H1 (cell line): ENCODE results near the gene DIAPH1. TPM values are rescaled to one million over a fixed set of nuclear protein-coding genes. Genes with fewer than 3 reads are reported as not detected.

Experiments used
- CTCF ChIA-PET: fragments of 300-600 bp; sonication (Branson Sonifier 250); formaldehyde crosslinking; loops from one replicate; lab custom pipeline; 2021; ENCODE audit not compliant: partially characterized antibody; lab: Charles Lee
- POLR2A ChIA-PET: fragments of 300-600 bp; sonication (Branson Sonifier 250); formaldehyde crosslinking; loops from one replicate; lab custom pipeline; 2021; ENCODE audit warnings: inconsistent platforms; ENCODE audit not compliant: partially characterized antibody; lab: Charles Lee
- DNase-seq, 2 experiments: peaks; one replicate each; pipeline versions ENCODE4 v3.0.0 to v3.0.0-alpha.2; 2010 to 2022; ENCODE audit warnings: low spot score in 2 of 2, low read depth in 1 of 2, mixed read lengths in 1 of 2
- FAIRE-seq: peaks from 2 replicates; lab custom pipeline; 2011; peaks lifted over from hg19 to GRCh38; lab: Jason Lieb, UNC
- H2AFZ ChIP-seq: 2 replicates; pipeline ENCODE4 v1.8.1; 2012; ENCODE audit warnings: low read length, inconsistent platforms
- H2AK5ac ChIP-seq: 2 replicates; pipeline ENCODE4 v1.6.1; 2013; ENCODE audit warnings: low read depth, low read length
- H2BK120ac ChIP-seq: replicated peaks from 2 replicates; pipeline ENCODE3; 2013; ENCODE audit warnings: low read depth, low read length, inconsistent platforms
- H2BK12ac ChIP-seq: 2 replicates; pipeline ENCODE4 v1.6.1; 2013; ENCODE audit warnings: low read depth, low read length
- H2BK15ac ChIP-seq: 2 replicates; pipeline ENCODE4 v1.6.1; 2013; ENCODE audit warnings: low read length
- H2BK20ac ChIP-seq: 2 replicates; pipeline ENCODE4 v1.6.1; 2013; ENCODE audit warnings: low read length
- H2BK5ac ChIP-seq: 2 replicates; pipeline ENCODE4 v1.6.1; 2013; ENCODE audit warnings: low read depth, low read length
- H3K14ac ChIP-seq: 2 replicates; pipeline ENCODE4 v1.6.1; 2013; ENCODE audit warnings: inconsistent platforms; ENCODE audit not compliant: insufficient read length
- H3K18ac ChIP-seq: 2 replicates; pipeline ENCODE4 v1.6.1; 2013; ENCODE audit warnings: low read length; ENCODE audit errors: extremely low read depth
- H3K23ac ChIP-seq: 2 replicates; pipeline ENCODE4 v1.6.1; 2013; ENCODE audit warnings: inconsistent platforms; ENCODE audit not compliant: insufficient read length
- H3K23me2 ChIP-seq: 2 replicates; pipeline ENCODE4 v1.6.1; 2013; ENCODE audit warnings: low read depth, low read length
- H3K27ac ChIP-seq: 2 replicates; pipeline ENCODE4 v1.6.1; 2011; ENCODE audit warnings: low read depth, low read length, inconsistent platforms
- H3K27me3 ChIP-seq, 4 experiments: replicated peaks in 1 of 4; 1 replicate in 1 of 4; 2 replicates in 3 of 4; pipeline versions ENCODE4 v1.6.1 to v1.8.1; 2011 to 2013; ENCODE audit warnings: low read length in 3 of 4, mild to moderate bottlenecking in 3 of 4, inconsistent platforms in 2 of 4, mixed read lengths in 2 of 4, moderate library complexity in 1 of 4; ENCODE audit not compliant: control insufficient read depth in 3 of 4, insufficient read depth in 3 of 4; ENCODE audit errors: extremely low read depth in 1 of 4
- H3K36me3 ChIP-seq, 4 experiments: 2 replicates each; pipeline versions ENCODE4 v1.6.1 to v1.8.1; 2011 to 2013; ENCODE audit warnings: mild to moderate bottlenecking in 4 of 4, low read length in 3 of 4, moderate library complexity in 2 of 4, control low read depth in 1 of 4, inconsistent platforms in 1 of 4; ENCODE audit not compliant: insufficient read depth in 4 of 4, control insufficient read depth in 2 of 4
- H3K4ac ChIP-seq: replicated peaks from 2 replicates; pipeline ENCODE3; 2013; ENCODE audit warnings: low read length, low read depth, mixed read lengths, inconsistent platforms; ENCODE audit not compliant: insufficient read length
- H3K4me1 ChIP-seq, 4 experiments: replicated peaks in 1 of 4; 1 replicate in 1 of 4; 2 replicates in 3 of 4; pipeline versions ENCODE4 v1.6.1 to v1.8.1; 2011 to 2013; ENCODE audit warnings: low read length in 3 of 4, inconsistent platforms in 2 of 4, mixed read lengths in 1 of 4; ENCODE audit not compliant: insufficient read depth in 4 of 4, control insufficient read depth in 3 of 4
- H3K4me2 ChIP-seq, 2 experiments: 2 replicates each; pipeline versions ENCODE4 v1.6.1 to v1.8.1; 2011 to 2013; ENCODE audit warnings: low read depth in 2 of 2, low read length in 2 of 2, control low read depth in 1 of 2, inconsistent platforms in 1 of 2, mild to moderate bottlenecking in 1 of 2; ENCODE audit not compliant: insufficient read depth in 1 of 2
- H3K4me3 ChIP-seq, 4 experiments: fragments of 200-600, 300-600 bp in 1 of 4; sonication (generic), shearing (Covaris generic), sonication (Bioruptor Twin) in 1 of 4; 2 replicates each; pipeline versions ENCODE4 v1.5.1 to v1.8.1; 2011 to 2016; ENCODE audit warnings: low read length in 4 of 4, low read depth in 3 of 4, control low read depth in 2 of 4, inconsistent platforms in 2 of 4, mild to moderate bottlenecking in 2 of 4, mixed read lengths in 1 of 4, moderate library complexity in 1 of 4; ENCODE audit not compliant: insufficient read depth in 2 of 4; ENCODE audit errors: extremely low read depth in 1 of 4
- H3K56ac ChIP-seq: replicated peaks from 2 replicates; pipeline ENCODE3; 2013; ENCODE audit warnings: low read depth, mild to moderate bottlenecking, mixed read lengths, low read length, inconsistent platforms; ENCODE audit not compliant: insufficient read length
- H3K79me1 ChIP-seq: 2 replicates; pipeline ENCODE4 v1.6.1; 2013; ENCODE audit warnings: low read depth, low read length, control low read depth
- H3K79me2 ChIP-seq, 2 experiments: 2 replicates each; pipeline versions ENCODE4 v1.6.1 to v1.8.1; 2012 to 2013; ENCODE audit warnings: low read length in 2 of 2, mild to moderate bottlenecking in 2 of 2, inconsistent platforms in 1 of 2; ENCODE audit not compliant: insufficient read depth in 2 of 2, control insufficient read depth in 1 of 2
- H3K9ac ChIP-seq, 4 experiments: replicated peaks in 1 of 4; 1 replicate in 1 of 4; 2 replicates in 3 of 4; pipeline versions ENCODE4 v1.6.1 to v1.8.1; 2011 to 2013; ENCODE audit warnings: low read depth in 3 of 4, low read length in 3 of 4, control low read depth in 2 of 4, mild to moderate bottlenecking in 2 of 4, moderate library complexity in 2 of 4, inconsistent platforms in 1 of 4; ENCODE audit errors: extremely low read depth in 1 of 4
- H3K9me3 ChIP-seq, 2 experiments: 2 replicates each; pipeline versions ENCODE4 v1.6.1 to v1.8.1; 2012 to 2013; ENCODE audit warnings: mild to moderate bottlenecking in 2 of 2, moderate library complexity in 2 of 2, control low read depth in 1 of 2, inconsistent platforms in 1 of 2, low read depth in 1 of 2, low read length in 1 of 2, mixed read lengths in 1 of 2; ENCODE audit not compliant: insufficient read depth in 2 of 2
- H4K20me1 ChIP-seq, 2 experiments: replicated peaks in 1 of 2; 2 replicates each; pipeline versions ENCODE3 to v1.8.1; 2011 to 2013; ENCODE audit warnings: inconsistent platforms in 2 of 2, low read length in 2 of 2, mild to moderate bottlenecking in 1 of 2; ENCODE audit not compliant: insufficient read depth in 2 of 2, control insufficient read depth in 1 of 2
- H4K5ac ChIP-seq: 2 replicates; pipeline ENCODE4 v1.6.1; 2013; ENCODE audit warnings: low read length, low read depth, mixed read lengths, inconsistent platforms; ENCODE audit not compliant: insufficient read length
- H4K8ac ChIP-seq: 2 replicates; pipeline ENCODE4 v1.8.0; 2013; ENCODE audit warnings: mild to moderate bottlenecking, moderate library complexity, low read length, inconsistent platforms; ENCODE audit not compliant: insufficient read depth; ENCODE audit errors: extremely low read depth
- H4K91ac ChIP-seq: replicated peaks from 2 replicates; pipeline ENCODE3; 2013; ENCODE audit warnings: low read length, mixed read lengths, inconsistent platforms; ENCODE audit not compliant: insufficient read length
- CBX5 ChIP-seq: fragments of 300-800, 300-1000 bp; sonication (generic); IDR thresholded peaks from 2 replicates; pipeline ENCODE4 v1.7.1; 2016; ENCODE audit warnings: antibody characterized with exemption, low read length, low read depth
- SUZ12 ChIP-seq: fragments of 200-600 bp; sonication (generic); IDR thresholded peaks from 2 replicates; pipeline ENCODE4 v1.6.1; 2012; ENCODE audit warnings: mild to moderate bottlenecking, inconsistent platforms, low read length, moderate library complexity, mixed read lengths
- WGBS, 2 experiments: shearing (Covaris generic) in 1 of 2; methylation state at CpG; one replicate each; pipeline versions ENCODE4 v1.1.6 to v1.1.7; 2013 to 2015; ENCODE audit warnings: low lambda C conversion rate in 2 of 2, mixed read lengths in 2 of 2, inconsistent platforms in 1 of 2, low coverage in 1 of 2, missing lambda C conversion rate in 1 of 2; ENCODE audit not compliant: insufficient replicate concordance in 2 of 2, insufficient coverage in 1 of 2, insufficient read length in 1 of 2; ENCODE audit errors: extremely low coverage in 1 of 2, missing lambda C conversion rate in 1 of 2; 5-methylcytosine and 5-hydroxymethylcytosine counted together
- polyA plus RNA-seq, 7 experiments: library from polyadenylated mRNA; depleted of rRNA in 3 of 7; stranded (reverse) in 5 of 7; unstranded in 2 of 7; fragments of >200 nt in 5 of 7; fragments of 200-250 nt in 2 of 7; gene quantifications; 1 replicate in 5 of 7; 2 replicates in 1 of 7; 4 replicates in 1 of 7; pipeline versions ENCODE4 v1.2.1 to v1.2.3, GENCODE V29; 2011 to 2013; ENCODE audit warnings: missing spikeins in 2 of 7, mixed read lengths in 2 of 7
- total RNA-seq: library from RNA; stranded (reverse); fragmentation: NEBNext Ultra II Directional; extraction: Animal tissue kit (Norgen Biotek cat#: 25700); gene quantifications from 2 replicates; pipeline ENCODE4 v1.2.1, GENCODE V29; 2021

The DIAPH1 gene
- total and polyA plus RNA-seq, 2 of the 8 experiments (the other 6 are each of a cell fraction or from before 2014, with no cell fraction given): 61.2 to 114 TPM

DNA sequence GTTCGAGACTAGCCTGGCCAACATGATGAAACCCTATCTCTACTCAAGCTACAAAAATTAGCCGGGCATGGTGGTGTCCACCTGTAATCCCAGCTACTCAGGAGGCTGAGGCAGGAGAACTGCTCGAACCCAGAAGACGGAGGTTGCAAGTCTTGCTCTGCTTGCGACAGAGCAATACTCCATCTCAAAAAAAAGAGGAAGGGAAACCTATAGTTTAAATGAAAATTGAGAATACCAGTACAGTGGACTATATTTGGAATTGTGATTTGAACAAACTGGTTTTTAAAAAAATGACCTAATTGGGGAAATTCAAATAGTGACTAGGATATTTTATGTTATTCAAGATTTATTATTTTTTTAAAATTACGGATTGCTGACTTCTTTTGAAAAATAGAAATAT is 33.2 kb downstream of the DIAPH1 start:
- H3K79me1 ChIP-seq: no peaks in the 10 kb centered on the region
- H3K18ac ChIP-seq: no peak overlapping the region
- no peaks in the 10 kb centered on the region for H3K23me2 ChIP-seq
- TF ChIP-seq CBX5: no peak
- no peak for TF ChIP-seq SUZ12
- H2AFZ ChIP-seq: no peak overlapping the region
- no peak overlapping the region for H2AK5ac ChIP-seq
- no peaks in the 10 kb centered on the region for H3K27me3 ChIP-seq
- H4K20me1 ChIP-seq: peaks cover 0 to 2% of the 10 kb centered on the region in 2 experiments
- H4K5ac ChIP-seq: no peak overlapping the region
- H3K56ac ChIP-seq: no peak overlapping the region
- no peak overlapping the region for H3K4me2 ChIP-seq
- no peaks in the 10 kb centered on the region for H3K4me1 ChIP-seq
- WGBS, 2 experiments: 97% methylated on average over 6 of the region's 6 CpGs; no CpG with 5 or more reads in 1 of the 2 experiments
- no peak overlapping the region for H2BK20ac ChIP-seq
- POLR2A ChIA-PET: interaction anchor here (0.8 kb wide), 1 partner anchor 34 kb away, joined by 3 read pairs; no protein-coding TSS in a partner anchor
- H2BK15ac ChIP-seq: no peak overlapping the region
- peaks cover 14 to 48% (median 38%) of the 10 kb centered on the region in 4 experiments for H3K36me3 ChIP-seq
- H3K14ac ChIP-seq: no peak overlapping the region
- no peaks in the 10 kb centered on the region for H3K9me3 ChIP-seq
- DNase-seq (no peak), FAIRE-seq (no peak)
- H2BK12ac ChIP-seq: no peak overlapping the region
- no peak overlapping the region for H3K9ac ChIP-seq
- H4K8ac ChIP-seq: no peak overlapping the region
- no peak overlapping the region for H3K27ac ChIP-seq
- H3K4me3 ChIP-seq: no peak overlapping the region
- H4K91ac ChIP-seq: no peak overlapping the region
- CTCF ChIA-PET: interaction anchor here (0.6 to 0.8 kb wide), 2 partner anchors 52 to 694 kb away, joined by 3 to 5 read pairs; no protein-coding TSS in a partner anchor
- H3K79me2 ChIP-seq: peaks cover 0 to 21% of the 10 kb centered on the region in 2 experiments; a peak in 2 of 4 replicates
- no peak overlapping the region for H3K4ac ChIP-seq
- no peak overlapping the region for H2BK5ac ChIP-seq
- no peak overlapping the region for H2BK120ac ChIP-seq
- H3K23ac ChIP-seq: no peak overlapping the region
